IMR-90 (cell line): ENCODE measurements around the gene MACIR. TPM values are rescaled to one million over a fixed set of nuclear protein-coding genes. Genes with fewer than 3 reads are reported as not detected.

Source experiments
- ATAC-seq: fragments of 200-7000 bp; cut with Tn5 transposase; 2 replicates; pipeline ENCODE4 v1.9.1; 2020; ENCODE audit warnings: low read depth, mild to moderate bottlenecking, moderate library complexity
- BruUV-seq: library from RNA; stranded (reverse); fragments of 400-500 nt; replicated peaks from 2 replicates; lab custom pipeline; 2021; lab: Mats Ljungman, UMichigan
- CTCF ChIA-PET: fragments of 300-600 bp; formaldehyde crosslinking; extraction: SDS; loops from one replicate; lab custom pipeline; 2021; ENCODE audit warnings: antibody characterized with exemption; lab: Yijun Ruan, JAX
- POLR2A ChIA-PET: fragments of 300-600 bp; sonication (Branson Sonifier 250); formaldehyde crosslinking; loops from one replicate; lab custom pipeline; 2022; ENCODE audit warnings: antibody characterized with exemption; ENCODE audit not compliant: unreplicated experiment; lab: Charles Lee
- DNase-seq: peaks from one replicate; pipeline ENCODE4 v3.0.0; 2013
- H2AFZ ChIP-seq: replicated peaks from 2 replicates; pipeline ENCODE3; 2013; ENCODE audit warnings: low read length, mild to moderate bottlenecking; ENCODE audit not compliant: poor library complexity
- H2AK5ac ChIP-seq: 2 replicates; pipeline ENCODE4 v1.6.1; 2013; ENCODE audit warnings: low read depth, low read length, inconsistent platforms
- H2AK9ac ChIP-seq: replicated peaks from 2 replicates; pipeline ENCODE3; 2013; ENCODE audit warnings: mild to moderate bottlenecking, low read depth, low read length, moderate library complexity; ENCODE audit not compliant: poor library complexity
- H2BK120ac ChIP-seq: 2 replicates; pipeline ENCODE4 v1.6.1; 2013; ENCODE audit warnings: low read depth, low read length, inconsistent platforms
- H2BK15ac ChIP-seq: 3 replicates; pipeline ENCODE4 v1.6.1; 2013; ENCODE audit warnings: low read depth, low read length, inconsistent platforms
- H2BK20ac ChIP-seq: 2 replicates; pipeline ENCODE4 v1.6.1; 2013; ENCODE audit warnings: low read depth, mild to moderate bottlenecking, inconsistent platforms, low read length, moderate library complexity
- H2BK5ac ChIP-seq: 2 replicates; pipeline ENCODE4 v1.6.1; 2013; ENCODE audit warnings: mild to moderate bottlenecking, low read depth, low read length, inconsistent platforms; ENCODE audit not compliant: poor library complexity, severe bottlenecking
- H3K14ac ChIP-seq: replicated peaks from 2 replicates; pipeline ENCODE4 v1.6.1; 2013; ENCODE audit warnings: low read depth, low read length, inconsistent platforms
- H3K18ac ChIP-seq: 2 replicates; pipeline ENCODE4 v1.6.1; 2013; ENCODE audit warnings: low read depth, low read length, control low read depth
- H3K23ac ChIP-seq: 2 replicates; pipeline ENCODE4 v1.6.1; 2013; ENCODE audit warnings: low read depth, low read length, inconsistent platforms
- H3K27ac ChIP-seq: 2 replicates; pipeline ENCODE4 v1.5.1; 2013; ENCODE audit warnings: mild to moderate bottlenecking, control low read depth, low read length; ENCODE audit not compliant: insufficient read depth
- H3K27me3 ChIP-seq: 2 replicates; pipeline ENCODE4 v1.6.1; 2013; ENCODE audit warnings: low read length; ENCODE audit not compliant: control insufficient read depth, insufficient read depth
- H3K36me3 ChIP-seq: 2 replicates; pipeline ENCODE4 v1.6.1; 2013; ENCODE audit warnings: low read length, mixed read lengths; ENCODE audit not compliant: control insufficient read depth, insufficient read depth
- H3K4ac ChIP-seq: 2 replicates; pipeline ENCODE4 v1.6.1; 2013; ENCODE audit warnings: low read depth, low read length, inconsistent platforms
- H3K4me1 ChIP-seq: 2 replicates; pipeline ENCODE4 v1.6.1; 2013; ENCODE audit warnings: low read length, mixed read lengths; ENCODE audit not compliant: control insufficient read depth, insufficient read depth
- H3K4me2 ChIP-seq: 2 replicates; pipeline ENCODE4 v1.6.1; 2013; ENCODE audit warnings: low read depth, mild to moderate bottlenecking, control low read depth, low read length, moderate library complexity
- H3K4me3 ChIP-seq: 2 replicates; pipeline ENCODE4 v1.5.1; 2013; ENCODE audit warnings: low read depth, mild to moderate bottlenecking, control low read depth, low read length, moderate library complexity; ENCODE audit not compliant: insufficient read depth
- H3K56ac ChIP-seq: 2 replicates; pipeline ENCODE4 v1.6.1; 2013; ENCODE audit warnings: low read length, inconsistent platforms; ENCODE audit not compliant: insufficient read depth; ENCODE audit errors: extremely low read depth
- H3K79me1 ChIP-seq, 2 experiments: 2 replicates each; pipeline ENCODE4 v1.6.1; 2013; ENCODE audit warnings: low read length in 2 of 2, inconsistent platforms in 1 of 2, low read depth in 1 of 2
- H3K9ac ChIP-seq: 2 replicates; pipeline ENCODE4 v1.6.1; 2013; ENCODE audit warnings: low read depth, low read length, control low read depth
- H3K9me1 ChIP-seq: 2 replicates; pipeline ENCODE4 v1.6.1; 2013; ENCODE audit warnings: low read length, inconsistent platforms; ENCODE audit not compliant: insufficient read depth
- H3K9me3 ChIP-seq: 2 replicates; pipeline ENCODE4 v1.6.1; 2013; ENCODE audit warnings: low read length; ENCODE audit not compliant: control insufficient read depth, insufficient read depth
- H4K20me1 ChIP-seq: 2 replicates; pipeline ENCODE4 v1.6.1; 2013; ENCODE audit warnings: low read length, inconsistent platforms; ENCODE audit not compliant: insufficient read depth
- H4K5ac ChIP-seq: 2 replicates; pipeline ENCODE4 v1.6.1; 2013; ENCODE audit warnings: mild to moderate bottlenecking, low read depth, low read length, control low read depth
- H4K8ac ChIP-seq, 2 experiments: 2 replicates each; pipeline ENCODE4 v1.6.1; 2013; ENCODE audit warnings: low read depth in 2 of 2, low read length in 2 of 2, control low read depth in 1 of 2, inconsistent platforms in 1 of 2
- H4K91ac ChIP-seq: 2 replicates; pipeline ENCODE4 v1.6.1; 2013; ENCODE audit warnings: low read depth, low read length, inconsistent platforms; ENCODE audit not compliant: insufficient read depth
- BHLHE40 ChIP-seq: fragments of 150-350 bp; IDR thresholded peaks from 2 replicates; pipeline ENCODE4 v1.6.1; 2016; ENCODE audit warnings: mild to moderate bottlenecking, low read depth, low read length
- FOS ChIP-seq: fragments of 150-350 bp; IDR thresholded peaks from 2 replicates; pipeline ENCODE4 v1.6.1; 2016; ENCODE audit warnings: low read depth, low read length
- NFE2L2 ChIP-seq: fragments of 150-350 bp; IDR thresholded peaks from 2 replicates; pipeline ENCODE4 v1.6.1; 2016; ENCODE audit warnings: low read depth, mild to moderate bottlenecking, low read length
- RFX5 ChIP-seq: IDR thresholded peaks from 2 replicates; pipeline ENCODE4 v1.8.0; 2012; ENCODE audit warnings: low read depth, mild to moderate bottlenecking, low read length, moderate library complexity
- WGBS, 2 experiments: methylation state at CpG; one replicate each; pipeline versions ENCODE4 v1.1.5 to v1.1.7; 2013; ENCODE audit warnings: missing lambda C conversion rate in 2 of 2; ENCODE audit not compliant: insufficient read length in 1 of 2; ENCODE audit errors: extremely low coverage in 2 of 2; 5-methylcytosine and 5-hydroxymethylcytosine counted together
- dilution Hi-C: fragments of 300-500 bp; cut with HindIII; formaldehyde crosslinking; loops from one replicate; pipeline ENCODE4 v1.14.3; 2018; ENCODE audit warnings: low sequenced_read_pairs; ENCODE audit not compliant: unreplicated experiment
- in situ Hi-C: fragments of 300-500 bp; cut with MboI; formaldehyde crosslinking; loops from 3 replicates; pipeline ENCODE4 v1.14.3; 2019; ENCODE audit warnings: low sequenced_read_pairs, inconsistent platforms, mixed read lengths
- intact Hi-C: fragments of 100-400 bp; cut with micrococcal nuclease; formaldehyde crosslinking; loops from 2 replicates; pipeline ENCODE4 v1.10.0; 2022
- polyA plus RNA-seq, 3 experiments: library from polyadenylated mRNA; depleted of rRNA; stranded (reverse); fragments of >200 nt; gene quantifications; 2 replicates each; pipeline ENCODE4 v1.2.3, GENCODE V29; 2012; ENCODE audit warnings: low replicate concordance in 1 of 3
- total RNA-seq: library from RNA; depleted of rRNA; stranded (reverse); fragments of >200 nt; gene quantifications from 2 replicates; pipeline ENCODE4 v1.2.3, GENCODE V29; 2012
- TF ChIP-seq, protein P1 (sequence below): conservative IDR thresholded peaks from 2 replicates; pipeline ENCODE4 v1.5.1; 2012; ENCODE audit warnings: mild to moderate bottlenecking, low read depth, low read length, improper control_type of control experiment

Gene MACIR
- total and polyA plus RNA-seq, 2 of the 4 experiments (the other 2 are of a cell fraction) = 11.1 to 21.3 TPM

DNA sequence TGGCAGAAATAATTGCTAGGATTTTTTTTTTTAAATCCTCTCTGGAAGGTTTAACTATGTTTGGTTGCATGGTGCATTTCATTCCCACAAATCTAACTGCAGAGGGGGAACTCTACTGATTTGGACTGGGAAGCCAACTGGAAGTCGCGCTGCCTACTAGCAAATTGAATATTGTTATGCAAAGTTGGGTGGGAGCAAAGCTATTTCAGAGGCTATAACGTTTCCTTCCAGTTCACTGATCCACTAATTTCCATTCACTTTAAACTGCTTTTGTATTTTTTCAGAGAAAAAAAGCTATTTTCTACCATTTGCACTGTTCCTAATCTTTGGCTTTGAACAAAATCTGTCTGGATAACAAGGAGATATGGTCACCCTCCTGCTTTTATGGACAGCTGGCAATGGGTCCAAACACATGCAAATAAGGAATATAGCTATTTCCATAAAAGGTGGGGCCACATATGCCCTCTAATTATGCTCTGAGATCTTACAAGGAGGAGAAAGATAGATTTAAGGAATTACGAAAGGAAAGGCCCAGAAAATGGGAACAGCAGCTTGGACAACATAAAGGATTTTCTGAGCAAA, 40.1 kb downstream of the MACIR start:
- DNase-seq = no peak
- no peak overlapping the region for H2BK15ac ChIP-seq
- H4K91ac ChIP-seq = no peak overlapping the region
- no peak overlapping the region for H3K4ac ChIP-seq
- no peak overlapping the region for H2AK9ac ChIP-seq
- no peak overlapping the region for H2BK120ac ChIP-seq
- intact Hi-C loops (no loop called here), in situ Hi-C loops (no loop called here), dilution Hi-C loops (no loop called here)
- no CpG with 5 or more reads among the region's 4 CpGs for WGBS, 2 experiments
- BruUV-seq = no TSS peak
- no peaks in the 10 kb centered on the region for H3K9me1 ChIP-seq
- TF ChIP-seq BHLHE40 (no peak), NFE2L2 (no peak), RFX5 (no peak), FOS (no peak)
- TF ChIP-seq, protein P1, sequence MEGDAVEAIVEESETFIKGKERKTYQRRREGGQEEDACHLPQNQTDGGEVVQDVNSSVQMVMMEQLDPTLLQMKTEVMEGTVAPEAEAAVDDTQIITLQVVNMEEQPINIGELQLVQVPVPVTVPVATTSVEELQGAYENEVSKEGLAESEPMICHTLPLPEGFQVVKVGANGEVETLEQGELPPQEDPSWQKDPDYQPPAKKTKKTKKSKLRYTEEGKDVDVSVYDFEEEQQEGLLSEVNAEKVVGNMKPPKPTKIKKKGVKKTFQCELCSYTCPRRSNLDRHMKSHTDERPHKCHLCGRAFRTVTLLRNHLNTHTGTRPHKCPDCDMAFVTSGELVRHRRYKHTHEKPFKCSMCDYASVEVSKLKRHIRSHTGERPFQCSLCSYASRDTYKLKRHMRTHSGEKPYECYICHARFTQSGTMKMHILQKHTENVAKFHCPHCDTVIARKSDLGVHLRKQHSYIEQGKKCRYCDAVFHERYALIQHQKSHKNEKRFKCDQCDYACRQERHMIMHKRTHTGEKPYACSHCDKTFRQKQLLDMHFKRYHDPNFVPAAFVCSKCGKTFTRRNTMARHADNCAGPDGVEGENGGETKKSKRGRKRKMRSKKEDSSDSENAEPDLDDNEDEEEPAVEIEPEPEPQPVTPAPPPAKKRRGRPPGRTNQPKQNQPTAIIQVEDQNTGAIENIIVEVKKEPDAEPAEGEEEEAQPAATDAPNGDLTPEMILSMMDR = no peak
- H3K4me2 ChIP-seq = no peak overlapping the region
- H3K18ac ChIP-seq = no peak overlapping the region
- H2AFZ ChIP-seq = no peak overlapping the region
- no peak overlapping the region for H2AK5ac ChIP-seq
- no peaks in the 10 kb centered on the region for H3K27me3 ChIP-seq
- no peaks in the 10 kb centered on the region for H3K79me1 ChIP-seq
- no peak overlapping the region for H3K23ac ChIP-seq
- H3K9me3 ChIP-seq = no peaks in the 10 kb centered on the region
- no peak overlapping the region for H3K14ac ChIP-seq
- H3K4me1 ChIP-seq = peaks cover 1% of the 10 kb centered on the region; the same call in 1 of the 2 replicates
- no peaks in the 10 kb centered on the region for H4K20me1 ChIP-seq
- no peaks in the 10 kb centered on the region for H3K36me3 ChIP-seq
- H4K5ac ChIP-seq = no peak overlapping the region
- no peak overlapping the region for H2BK20ac ChIP-seq
- CTCF ChIA-PET = interaction anchor here (1.3 kb wide), 1 partner anchor 176 kb away, joined by 5 read pairs; no protein-coding TSS in a partner anchor
- H2BK5ac ChIP-seq = no peak overlapping the region
- ATAC-seq = no peak
- H3K27ac ChIP-seq = no peak overlapping the region
- H4K8ac ChIP-seq = no peak overlapping the region
- H3K9ac ChIP-seq = no peak overlapping the region
- H3K56ac ChIP-seq = no peak overlapping the region
- no peak overlapping the region for H3K4me3 ChIP-seq
- POLR2A ChIA-PET = no interaction called here
